ENCODE measurements around the gene DIP2B. TPM values are rescaled to one million over a fixed set of nuclear protein-coding genes. Genes with fewer than 3 reads are reported as not detected.

Gene DIP2B
- total RNA-seq, 3 donors from 2014 or later (not counting 1 experiment from before 2014, with no cell fraction given), result 17.2 to 23.2 (median 22.2) TPM

GRCh38 chr12:50690925-50691324, 186.1 kb downstream of the DIP2B start:
- H3K27me3 Mint-ChIP-seq (ENCODE audit: low read depth in 2 of 2), result no peaks in the 10 kb centered on the region
- Histone ChIP-seq H3K9me3 (ENCODE audit: control insufficient read depth, insufficient read depth, low read length) (no peaks in the 10 kb centered on the region), H3K4me3 (ENCODE audit: low read length) (no peak overlapping the region), H3K4me1 (ENCODE audit: control insufficient read depth, insufficient read depth, low read length) (no peaks in the 10 kb centered on the region), H3K27ac (ENCODE audit: low read length) (no peak overlapping the region), H3K36me3 (ENCODE audit: control insufficient read depth, insufficient read depth, low read length) (peaks cover 59% of the 10 kb centered on the region), H3K27me3 (ENCODE audit: control insufficient read depth, insufficient read depth, low read length) (no peaks in the 10 kb centered on the region)
- no peaks in the 10 kb centered on the region for H3K4me1 Mint-ChIP-seq
- H3K27ac Mint-ChIP-seq, result no peak overlapping the region
- no peak for DNase-seq
- ATAC-seq, result no peak
- TF ChIP-seq, protein P1, sequence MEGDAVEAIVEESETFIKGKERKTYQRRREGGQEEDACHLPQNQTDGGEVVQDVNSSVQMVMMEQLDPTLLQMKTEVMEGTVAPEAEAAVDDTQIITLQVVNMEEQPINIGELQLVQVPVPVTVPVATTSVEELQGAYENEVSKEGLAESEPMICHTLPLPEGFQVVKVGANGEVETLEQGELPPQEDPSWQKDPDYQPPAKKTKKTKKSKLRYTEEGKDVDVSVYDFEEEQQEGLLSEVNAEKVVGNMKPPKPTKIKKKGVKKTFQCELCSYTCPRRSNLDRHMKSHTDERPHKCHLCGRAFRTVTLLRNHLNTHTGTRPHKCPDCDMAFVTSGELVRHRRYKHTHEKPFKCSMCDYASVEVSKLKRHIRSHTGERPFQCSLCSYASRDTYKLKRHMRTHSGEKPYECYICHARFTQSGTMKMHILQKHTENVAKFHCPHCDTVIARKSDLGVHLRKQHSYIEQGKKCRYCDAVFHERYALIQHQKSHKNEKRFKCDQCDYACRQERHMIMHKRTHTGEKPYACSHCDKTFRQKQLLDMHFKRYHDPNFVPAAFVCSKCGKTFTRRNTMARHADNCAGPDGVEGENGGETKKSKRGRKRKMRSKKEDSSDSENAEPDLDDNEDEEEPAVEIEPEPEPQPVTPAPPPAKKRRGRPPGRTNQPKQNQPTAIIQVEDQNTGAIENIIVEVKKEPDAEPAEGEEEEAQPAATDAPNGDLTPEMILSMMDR (IDR thresholded peaks at IDR 0.05), result no peak
- H3K9me3 Mint-ChIP-seq, result no peaks in the 10 kb centered on the region
- intact Hi-C loops (cut with micrococcal nuclease), result no loop called here
- WGBS (ENCODE audit: insufficient coverage), result 94% methylated on average over 3 of the region's 3 CpGs
- peaks cover 7% of the 10 kb centered on the region for H3K36me3 Mint-ChIP-seq
- H3K4me3 Mint-ChIP-seq, result no peak overlapping the region

- intact Hi-C loops (cut with micrococcal nuclease), result no loop called here
These were observed 191.2 kb downstream of the DIP2B start for GRCh38 chr12:50695961-50696360.

GRCh38 chr12:50696931-50697330, 192.1 kb downstream of the DIP2B start:
- 98% methylated on average over 5 of the region's 7 CpGs for WGBS (ENCODE audit: insufficient coverage)
- Mint-ChIP-seq H3K27ac (no peak overlapping the region), H3K4me3 (no peak overlapping the region), H3K36me3 (peaks cover 35% of the 10 kb centered on the region), H3K4me1 (no peaks in the 10 kb centered on the region), H3K27me3 (ENCODE audit: low read depth in 2 of 2) (no peaks in the 10 kb centered on the region), H3K9me3 (no peaks in the 10 kb centered on the region)
- Histone ChIP-seq H3K4me1 (ENCODE audit: control insufficient read depth, insufficient read depth, low read length) (no peaks in the 10 kb centered on the region), H3K4me3 (ENCODE audit: low read length) (no peak overlapping the region), H3K27ac (ENCODE audit: low read length) (no peak overlapping the region), H3K36me3 (ENCODE audit: control insufficient read depth, insufficient read depth, low read length) (peaks cover 64% of the 10 kb centered on the region), H3K9me3 (ENCODE audit: control insufficient read depth, insufficient read depth, low read length) (no peaks in the 10 kb centered on the region), H3K27me3 (ENCODE audit: control insufficient read depth, insufficient read depth, low read length) (no peaks in the 10 kb centered on the region)
- ATAC-seq, result no peak
- TF ChIP-seq, protein P1 (IDR thresholded peaks at IDR 0.05), result no peak
- no peak for DNase-seq
- intact Hi-C loops (cut with micrococcal nuclease), result no loop called here

More at GRCh38 chr12:50695961-50696360, 191.2 kb downstream of the DIP2B start:
- Histone ChIP-seq H3K4me1 (ENCODE audit: control insufficient read depth, insufficient read depth, low read length) (no peaks in the 10 kb centered on the region), H3K36me3 (ENCODE audit: control insufficient read depth, insufficient read depth, low read length) (peaks cover 68% of the 10 kb centered on the region), H3K27me3 (ENCODE audit: control insufficient read depth, insufficient read depth, low read length) (no peaks in the 10 kb centered on the region), H3K4me3 (ENCODE audit: low read length) (no peak overlapping the region), H3K27ac (ENCODE audit: low read length) (no peak overlapping the region), H3K9me3 (ENCODE audit: control insufficient read depth, insufficient read depth, low read length) (no peaks in the 10 kb centered on the region)
- no peaks in the 10 kb centered on the region for H3K27me3 Mint-ChIP-seq (ENCODE audit: low read depth in 2 of 2)
- TF ChIP-seq, protein P1 (IDR thresholded peaks at IDR 0.05), result no peak
- 65% methylated on average over 2 of the region's 4 CpGs for WGBS (ENCODE audit: insufficient coverage)
- ATAC-seq (no peak), DNase-seq (no peak)
- H3K4me1 Mint-ChIP-seq, result no peaks in the 10 kb centered on the region
- no peak overlapping the region for H3K4me3 Mint-ChIP-seq
- H3K36me3 Mint-ChIP-seq, result peaks cover 32% of the 10 kb centered on the region
- no peak overlapping the region for H3K27ac Mint-ChIP-seq
- H3K9me3 Mint-ChIP-seq, result no peaks in the 10 kb centered on the region

DNA sequence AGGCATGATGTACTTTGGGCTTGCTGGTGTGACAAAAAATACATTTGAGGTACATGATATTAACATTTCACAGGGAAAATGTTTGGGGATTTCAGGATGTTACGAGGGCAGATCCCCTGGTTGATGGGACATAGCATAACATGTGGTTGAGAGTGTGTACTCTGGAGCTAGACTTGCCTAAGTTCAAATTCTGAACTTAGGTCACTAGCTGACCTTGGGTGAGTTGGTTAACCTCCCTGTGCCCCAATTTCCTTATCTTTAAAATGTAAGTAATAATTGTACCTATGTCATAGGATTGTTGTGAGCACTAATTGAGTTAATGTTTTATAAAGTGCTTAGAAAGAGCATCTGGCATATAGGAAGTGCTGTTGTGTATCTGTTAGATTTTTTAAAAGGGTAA, 194.4 kb downstream of the DIP2B start:
- TF ChIP-seq, protein P1 (IDR thresholded peaks at IDR 0.05), result no peak
- intact Hi-C loops (cut with micrococcal nuclease), result no loop called here
- ATAC-seq (no peak), DNase-seq (no peak)
- Histone ChIP-seq H3K36me3 (ENCODE audit: control insufficient read depth, insufficient read depth, low read length) (peaks cover 57% of the 10 kb centered on the region), H3K9me3 (ENCODE audit: control insufficient read depth, insufficient read depth, low read length) (no peaks in the 10 kb centered on the region), H3K4me3 (ENCODE audit: low read length) (no peak overlapping the region), H3K27me3 (ENCODE audit: control insufficient read depth, insufficient read depth, low read length) (no peaks in the 10 kb centered on the region), H3K27ac (ENCODE audit: low read length) (no peak overlapping the region), H3K4me1 (ENCODE audit: control insufficient read depth, insufficient read depth, low read length) (no peaks in the 10 kb centered on the region)
- no peak overlapping the region for H3K27ac Mint-ChIP-seq
- H3K36me3 Mint-ChIP-seq, result peaks cover 38% of the 10 kb centered on the region
- H3K9me3 Mint-ChIP-seq, result no peaks in the 10 kb centered on the region
- no peaks in the 10 kb centered on the region for H3K4me1 Mint-ChIP-seq
- WGBS (ENCODE audit: insufficient coverage), result 96% methylated on average over 1 of the region's 1 CpG
- no peak overlapping the region for H3K4me3 Mint-ChIP-seq
- no peaks in the 10 kb centered on the region for H3K27me3 Mint-ChIP-seq (ENCODE audit: low read depth in 2 of 2)

All from natural killer cell (primary cell).